GM12865 (cell line): Measurements from ENCODE around the gene MSANTD4.
A peak's percentile ranks its signal among the peaks of the same experiment; 100 is the strongest.
"Not testable (repeated sequence)": the region's sequence is repeated elsewhere in the genome, so short reads cannot be mapped to it uniquely, and the experiment has no call there.

Source experiments
- DNase-seq: peaks from one replicate; pipeline ENCODE4 v3.0.0; 2010; ENCODE audit warnings: low read depth
- H3K4me3 ChIP-seq: 2 replicates; pipeline ENCODE4 v1.5.1; 2011; ENCODE audit warnings: mild to moderate bottlenecking, low read depth, low read length, control low read depth
- CTCF ChIP-seq: IDR thresholded peaks from 2 replicates; pipeline ENCODE4 v1.5.1; 2011; ENCODE audit warnings: low read length, control low read depth, low read depth, inconsistent platforms; ENCODE audit not compliant: insufficient read depth; ENCODE audit errors: missing control alignments

Gene MSANTD4

GRCh38 chr11:106021967-106022794, at the start of gene MSANTD4:
TSS of gene MSANTD4 (minus strand) at chr11:106022240. CDS start at chr11:106010917, 11,323 bp downstream.
- DNase-seq = peak; percentile 99

GRCh38 chr11:106070606-106071005, 48.6 kb upstream of the MSANTD4 start:
- no peak for TF ChIP-seq CTCF
- DNase-seq = no peak
- no peak overlapping the region for H3K4me3 ChIP-seq

More at GRCh38 chr11:106021967-106022794, at the start of gene MSANTD4:
- H3K4me3 ChIP-seq = peak within 1 kb of the TSS; percentile 97
- TF ChIP-seq CTCF = no peak

- TF ChIP-seq CTCF = no peak
- H3K4me3 ChIP-seq = no peak overlapping the region
- DNase-seq = peak; percentile 39
These were observed 41.0 kb upstream of the MSANTD4 start for GRCh38 chr11:106063009-106063408.

GRCh38 chr11:106061954-106062949, 40.2 kb upstream of the MSANTD4 start:
- no peak overlapping the region for H3K4me3 ChIP-seq
- no peak for TF ChIP-seq CTCF
- DNase-seq = no peak

GRCh38 chr11:106061249-106061784, 39.3 kb upstream of the MSANTD4 start:
- H3K4me3 ChIP-seq = no peak overlapping the region
- TF ChIP-seq CTCF = no peak
- no peak for DNase-seq

GRCh38 chr11:106059617-106060016, 37.6 kb upstream of the MSANTD4 start:
- DNase-seq = no peak
- H3K4me3 ChIP-seq = no peak overlapping the region
- TF ChIP-seq CTCF = no peak

- not testable (repeated sequence) for DNase-seq
These were observed 36.3 kb upstream of the MSANTD4 start for GRCh38 chr11:106058377-106058776.

More at GRCh38 chr11:106058377-106058776, 36.3 kb upstream of the MSANTD4 start:
- not testable (repeated sequence) for H3K4me3 ChIP-seq
